HG03432 (cell line): ENCODE results near the gene KLF7.

Source experiments
- ATAC-seq: cut with Tn5 transposase; IDR thresholded peaks from one replicate; pipeline ENCODE4 v1.9.1; 2021; ENCODE audit warnings: mild to moderate bottlenecking, moderate library complexity; ENCODE audit not compliant: unreplicated experiment

KLF7 gene

GRCh38 chr2:207167099-207167923 is 1.6 kb upstream of the KLF7 start:
- ATAC-seq = no peak

GRCh38 chr2:207166349-207167098 is 776 bp upstream of the KLF7 start:
- ATAC-seq = peak; percentile 61

GRCh38 chr2:207166039-207166348 is 246 bp upstream of the KLF7 start:
- peak; percentile 95 for ATAC-seq

GRCh38 chr2:207164006-207164831 is 1.5 kb downstream of the KLF7 start:
- ATAC-seq = no peak

- ATAC-seq = no peak
These were observed 2.1 kb downstream of the KLF7 start for GRCh38 chr2:207163756-207164005.

GRCh38 chr2:207163053-207163755 is 2.5 kb downstream of the KLF7 start:
- ATAC-seq = no peak

GRCh38 chr2:207162316-207162715 is 3.4 kb downstream of the KLF7 start:
- no peak for ATAC-seq

GRCh38 chr2:207161247-207162123 is 4.3 kb downstream of the KLF7 start:
- ATAC-seq = no peak

GRCh38 chr2:207160115-207160514 is 5.6 kb downstream of the KLF7 start:
- ATAC-seq = no peak

GRCh38 chr2:207159002-207159401 is 6.7 kb downstream of the KLF7 start:
- no peak for ATAC-seq

GRCh38 chr2:207157731-207158130 is 8.0 kb downstream of the KLF7 start:
- no peak for ATAC-seq

- ATAC-seq = no peak
These were observed 8.6 kb downstream of the KLF7 start for GRCh38 chr2:207157162-207157481.

GRCh38 chr2:207156451-207157161 is 9.1 kb downstream of the KLF7 start:
- ATAC-seq = peak; percentile 80

GRCh38 chr2:207155516-207156444 is 10.0 kb downstream of the KLF7 start:
- ATAC-seq = no peak

GRCh38 chr2:207154556-207155510 is 10.9 kb downstream of the KLF7 start:
- ATAC-seq = no peak

GRCh38 chr2:207153266-207153975 is 12.3 kb downstream of the KLF7 start:
- no peak for ATAC-seq

- no peak for ATAC-seq
These were observed 14.7 kb downstream of the KLF7 start for GRCh38 chr2:207151048-207151447.
